DND-41 (cell line): ENCODE measurements around the gene LARP1.
"Not testable (repeated sequence)": the region's sequence is repeated elsewhere in the genome, so short reads cannot be mapped to it uniquely, and the experiment has no call there.

ENCODE experiments used
- ATAC-seq: fragments of 200-7000 bp; cut with Tn5 transposase; 3 replicates; pipeline ENCODE4 v1.9.1; 2021; ENCODE audit warnings: low read depth; ENCODE audit not compliant: insufficient read depth
- DNase-seq: peaks from one replicate; pipeline ENCODE4 v3.0.0-alpha.2; 2020
- H2AFZ ChIP-seq: 2 replicates; pipeline ENCODE4 v1.6.0; 2012; ENCODE audit warnings: low read depth, low read length
- H3K27ac ChIP-seq: 2 replicates; pipeline ENCODE4 v1.5.1; 2012; ENCODE audit warnings: low read length, inconsistent platforms
- H3K27me3 ChIP-seq: fragments of 200-600 bp; sonication (generic); 2 replicates; pipeline ENCODE4 v1.6.0; 2012; ENCODE audit warnings: low read length, mild to moderate bottlenecking, inconsistent platforms; ENCODE audit not compliant: insufficient read depth, poor library complexity
- H3K36me3 ChIP-seq: 2 replicates; pipeline ENCODE4 v1.5.1; 2012; ENCODE audit warnings: low read length, inconsistent platforms; ENCODE audit not compliant: insufficient read depth
- H3K4me1 ChIP-seq: 2 replicates; pipeline ENCODE4 v1.5.1; 2012; ENCODE audit warnings: mild to moderate bottlenecking, low read length; ENCODE audit not compliant: insufficient read depth
- H3K4me2 ChIP-seq: 2 replicates; pipeline ENCODE4 v1.6.0; 2012; ENCODE audit warnings: mild to moderate bottlenecking, moderate library complexity, low read length, inconsistent platforms; ENCODE audit not compliant: insufficient read depth
- H3K4me3 ChIP-seq, 2 experiments: fragments of 200-600 bp in 1 of 2; shearing (Covaris generic) in 1 of 2; 2 replicates each; pipeline ENCODE4 v1.5.1; 2012 to 2016; ENCODE audit warnings: inconsistent platforms in 2 of 2, low read length in 2 of 2, mild to moderate bottlenecking in 2 of 2, low read depth in 1 of 2, moderate library complexity in 1 of 2
- H3K79me2 ChIP-seq: 2 replicates; pipeline ENCODE4 v1.6.0; 2012; ENCODE audit warnings: low read length, inconsistent platforms; ENCODE audit not compliant: insufficient read depth
- H3K9ac ChIP-seq: 2 replicates; pipeline ENCODE4 v1.6.0; 2012; ENCODE audit warnings: low read depth, mild to moderate bottlenecking, inconsistent platforms, low read length, moderate library complexity
- H3K9me3 ChIP-seq: 2 replicates; pipeline ENCODE4 v1.5.1; 2012; ENCODE audit warnings: low read length, moderate library complexity, mild to moderate bottlenecking, inconsistent platforms; ENCODE audit not compliant: insufficient read depth, severe bottlenecking
- H4K20me1 ChIP-seq: 2 replicates; pipeline ENCODE4 v1.6.0; 2012; ENCODE audit warnings: low read length; ENCODE audit not compliant: insufficient read depth
- CTCF ChIP-seq: IDR thresholded peaks from 2 replicates; pipeline ENCODE4 v1.5.1; 2012; ENCODE audit warnings: borderline replicate concordance, low read length, moderate library complexity, mild to moderate bottlenecking; ENCODE audit not compliant: poor library complexity, severe bottlenecking; ENCODE audit errors: extremely low read depth
- EZH2 ChIP-seq: IDR thresholded peaks from 3 replicates; pipeline ENCODE4 v1.6.1; 2012; ENCODE audit warnings: borderline replicate concordance, low read depth, mild to moderate bottlenecking, moderate library complexity, low read length, inconsistent platforms; ENCODE audit not compliant: severe bottlenecking

The LARP1 gene

GRCh38 chr5:154734370-154735248 lies 20.6 kb upstream of the LARP1 start:
- TF ChIP-seq EZH2: no peak
- TF ChIP-seq CTCF: no peak

GRCh38 chr5:154735362-154735761 lies 19.8 kb upstream of the LARP1 start:
- not testable (repeated sequence) for H3K36me3 ChIP-seq, H2AFZ ChIP-seq, H3K79me2 ChIP-seq, H3K27ac ChIP-seq, H3K9ac ChIP-seq, H4K20me1 ChIP-seq, DNase-seq, ATAC-seq, H3K4me1 ChIP-seq, H3K4me3 ChIP-seq, H3K27me3 ChIP-seq, H3K9me3 ChIP-seq, H3K4me2 ChIP-seq

More at GRCh38 chr5:154734370-154735248, 20.6 kb upstream of the LARP1 start:
- H3K79me2 ChIP-seq: no peaks in the 10 kb centered on the region
- no peak overlapping the region for H3K27ac ChIP-seq
- no peaks in the 10 kb centered on the region for H4K20me1 ChIP-seq
- H3K4me1 ChIP-seq: no peaks in the 10 kb centered on the region
- no peak overlapping the region for H3K4me2 ChIP-seq
- no peak overlapping the region for H3K4me3 ChIP-seq
- ATAC-seq (no peak), DNase-seq (no peak)
- H2AFZ ChIP-seq: no peak overlapping the region
- no peaks in the 10 kb centered on the region for H3K36me3 ChIP-seq
- H3K9ac ChIP-seq: no peak overlapping the region
- H3K27me3 ChIP-seq: no peaks in the 10 kb centered on the region
- H3K9me3 ChIP-seq: no peaks in the 10 kb centered on the region

- not testable (repeated sequence) for H3K79me2 ChIP-seq
Measured at GRCh38 chr5:154736372-154736771, 18.8 kb upstream of the LARP1 start.

GRCh38 chr5:154737667-154738320 lies 17.4 kb upstream of the LARP1 start:
- no peak overlapping the region for H3K4me3 ChIP-seq
- TF ChIP-seq CTCF: no peak
- no peak for TF ChIP-seq EZH2
- ATAC-seq: no peak

More at GRCh38 chr5:154736372-154736771, 18.8 kb upstream of the LARP1 start:
- H3K27ac ChIP-seq, H3K27me3 ChIP-seq, DNase-seq, H3K4me2 ChIP-seq, H3K4me1 ChIP-seq, H3K9ac ChIP-seq, ATAC-seq, H3K4me3 ChIP-seq, H3K36me3 ChIP-seq, H4K20me1 ChIP-seq, H3K9me3 ChIP-seq, H2AFZ ChIP-seq: not testable (repeated sequence)

More at GRCh38 chr5:154737667-154738320, 17.4 kb upstream of the LARP1 start:
- Histone ChIP-seq H3K79me2 (no peaks in the 10 kb centered on the region), H3K9me3 (no peaks in the 10 kb centered on the region), H2AFZ (no peak overlapping the region), H3K4me1 (no peaks in the 10 kb centered on the region), H3K36me3 (no peaks in the 10 kb centered on the region), H3K27me3 (no peaks in the 10 kb centered on the region), H3K4me2 (no peak overlapping the region), H4K20me1 (no peaks in the 10 kb centered on the region), H3K9ac (no peak overlapping the region), H3K27ac (no peak overlapping the region)
- no peak for DNase-seq
